Stimulated activated CD8-positive, alpha-beta memory T cell treated with anti-CD3 and anti-CD28 coated beads, Interleukin-7, amount 100 ng/mL, for 48 hours (primary cell): Measurements from ENCODE around the gene OGDH.
"Not testable (repeated sequence)": the region's sequence is repeated elsewhere in the genome, so short reads cannot be mapped to it uniquely, and the experiment has no call there.

Experiments
- DNase-seq, 2 donors: peaks; one replicate each; pipeline ENCODE4 v3.0.0-alpha.2; 2020; ENCODE audit warnings: low read depth in 1 of 2; ENCODE audit errors: extremely low read depth in 1 of 2

The OGDH gene

GRCh38 chr7:44665531-44666213 is 59.2 kb downstream of the OGDH start:
- DNase-seq, result no peak

- no peak for DNase-seq
Measured at GRCh38 chr7:44666566-44666965, 60.1 kb downstream of the OGDH start.

GRCh38 chr7:44667190-44667589 is 60.8 kb downstream of the OGDH start:
- no peak for DNase-seq

- DNase-seq, result no peak
Measured at GRCh38 chr7:44671069-44671468, 64.6 kb downstream of the OGDH start.

- no peak for DNase-seq
Measured at GRCh38 chr7:44673324-44673723, 66.9 kb downstream of the OGDH start.

- DNase-seq, result no peak
Measured at GRCh38 chr7:44673771-44674170, 67.3 kb downstream of the OGDH start.

GRCh38 chr7:44674381-44674780 is 68.0 kb downstream of the OGDH start:
- no peak for DNase-seq

GRCh38 chr7:44676776-44677175 is 70.3 kb downstream of the OGDH start:
- DNase-seq, result no peak

GRCh38 chr7:44678101-44678470 is 71.7 kb downstream of the OGDH start:
- DNase-seq, result no peak

GRCh38 chr7:44678471-44679179 is 72.2 kb downstream of the OGDH start:
- no peak for DNase-seq

GRCh38 chr7:44681645-44682044 is 75.2 kb downstream of the OGDH start:
- DNase-seq, result no peak

GRCh38 chr7:44685723-44686122 is 79.3 kb downstream of the OGDH start:
- no peak for DNase-seq

- DNase-seq, result no peak
Measured at GRCh38 chr7:44689427-44689826, 83.0 kb downstream of the OGDH start.

- no peak for DNase-seq
Measured at GRCh38 chr7:44693641-44694313, 87.3 kb downstream of the OGDH start.

- DNase-seq, result no peak
Measured at GRCh38 chr7:44694326-44694725, 87.9 kb downstream of the OGDH start.

- no peak for DNase-seq
Measured at GRCh38 chr7:44694766-44695165, 88.3 kb downstream of the OGDH start.

- DNase-seq, result no peak
Measured at GRCh38 chr7:44695756-44696155, 89.3 kb downstream of the OGDH start.

- DNase-seq, result no peak
Measured at GRCh38 chr7:44696728-44697127, 90.3 kb downstream of the OGDH start.

- no peak for DNase-seq
Measured at GRCh38 chr7:44697136-44698045, 91.0 kb downstream of the OGDH start.

GRCh38 chr7:44698046-44698580 is 91.7 kb downstream of the OGDH start:
- no peak for DNase-seq

GRCh38 chr7:44699598-44699997 is 93.2 kb downstream of the OGDH start:
- not testable (repeated sequence) for DNase-seq
